ENCODE data around the gene SOD3. TPM values are rescaled to one million over a fixed set of nuclear protein-coding genes. Genes with fewer than 3 reads are reported as not detected.

The SOD3 gene
- total and polyA plus RNA-seq, 4 donors = 2.6 to 8.1 (median 4.6) TPM

- TF ChIP-seq REST (IDR thresholded peaks at IDR 0.05) (no peak), FOXA1 (IDR thresholded peaks at IDR 0.05) (no peak), CTCF (IDR thresholded peaks at IDR 0.05; ENCODE audit: low read depth, low read length, missing input control) (no peak)
These were observed 14.4 kb upstream of the SOD3 start (continued) for GRCh38 chr4:24780936-24781495.

GRCh38 chr4:24781999-24782745 is 13.2 kb upstream of the SOD3 start:
- Histone ChIP-seq H3K27ac (ENCODE audit: low read depth in 1 of 2, low read length in 2 of 2) (no peak overlapping the region), H3K4me3 (ENCODE audit: low read depth in 1 of 3, low read length in 3 of 3) (no peak overlapping the region), H3K36me3 (ENCODE audit: control insufficient read depth in 4 of 4, insufficient read depth in 3 of 4, low read depth in 1 of 4, low read length in 3 of 4) (no peaks in the 10 kb centered on the region), H3K4me1 (ENCODE audit: control insufficient read depth in 4 of 4, insufficient read depth in 4 of 4, low read length in 3 of 4) (no peaks in the 10 kb centered on the region), H3K9ac (ENCODE audit: low read depth in 1 of 2, low read length in 2 of 2) (no peak overlapping the region), H3K27me3 (ENCODE audit: control insufficient read depth in 4 of 4, insufficient read depth in 4 of 4, low read length in 3 of 4) (no peaks in the 10 kb centered on the region), H3K9me3 (ENCODE audit: control insufficient read depth in 4 of 4, low read length in 3 of 4) (peaks cover 0 to 3% (median under 1%) of the 10 kb centered on the region in 4 donors)
- TF ChIP-seq FOXA1 (IDR thresholded peaks at IDR 0.05) (no peak), MAX (IDR thresholded peaks at IDR 0.05) (no peak), YY1 (IDR thresholded peaks at IDR 0.05) (no peak), EGR1 (IDR thresholded peaks at IDR 0.05; ENCODE audit: low read depth in 2 of 2) (no peak), CTCF (IDR thresholded peaks at IDR 0.05; ENCODE audit: low read depth, low read length, missing input control) (no peak), TAF1 (conservative IDR thresholded peaks at IDR 0.05) (no peak), HNF4G (IDR thresholded peaks at IDR 0.05) (no peak), JUND (IDR thresholded peaks at IDR 0.05) (no peak), ATF3 (IDR thresholded peaks at IDR 0.05) (no peak), NR2F2 (IDR thresholded peaks at IDR 0.05) (no peak), GABPA (IDR thresholded peaks at IDR 0.05 in 1 of 2, conservative IDR thresholded peaks at IDR 0.05 in 1 of 2) (no peak), HNF4A (conservative IDR thresholded peaks at IDR 0.05) (no peak), REST (IDR thresholded peaks at IDR 0.05) (no peak), RXRA (IDR thresholded peaks at IDR 0.05) (no peak)
- 59% methylated on average over 6 of the region's 6 CpGs for WGBS
- DNase-seq (ENCODE audit: low spot score) = no peak
